NB4 (cell line): ENCODE data around the gene GUCY2D.

Experiments used
- CTCF ChIP-seq: IDR thresholded peaks from one replicate; pipeline ENCODE4 v1.5.1; 2012; ENCODE audit warnings: low read depth, low read length
- MAX ChIP-seq: IDR thresholded peaks from 2 replicates; pipeline ENCODE4 v1.6.1; 2011; ENCODE audit warnings: low read depth, low read length
- MYC ChIP-seq: IDR thresholded peaks from 2 replicates; pipeline ENCODE4 v1.6.1; 2011; ENCODE audit warnings: low read depth, low read length

- TF ChIP-seq MYC (no peak), CTCF (no peak), MAX (no peak)
Measured at GRCh38 chr17:8056976-8057625, 54.7 kb downstream of the GUCY2D start.
